Measurements from ENCODE around the gene PHLDB3. TPM values are rescaled to one million over a fixed set of nuclear protein-coding genes. Genes with fewer than 3 reads are reported as not detected.

Gene PHLDB3
- total RNA-seq, 1 donor from 2014 or later, result 35.3 TPM

DNA sequence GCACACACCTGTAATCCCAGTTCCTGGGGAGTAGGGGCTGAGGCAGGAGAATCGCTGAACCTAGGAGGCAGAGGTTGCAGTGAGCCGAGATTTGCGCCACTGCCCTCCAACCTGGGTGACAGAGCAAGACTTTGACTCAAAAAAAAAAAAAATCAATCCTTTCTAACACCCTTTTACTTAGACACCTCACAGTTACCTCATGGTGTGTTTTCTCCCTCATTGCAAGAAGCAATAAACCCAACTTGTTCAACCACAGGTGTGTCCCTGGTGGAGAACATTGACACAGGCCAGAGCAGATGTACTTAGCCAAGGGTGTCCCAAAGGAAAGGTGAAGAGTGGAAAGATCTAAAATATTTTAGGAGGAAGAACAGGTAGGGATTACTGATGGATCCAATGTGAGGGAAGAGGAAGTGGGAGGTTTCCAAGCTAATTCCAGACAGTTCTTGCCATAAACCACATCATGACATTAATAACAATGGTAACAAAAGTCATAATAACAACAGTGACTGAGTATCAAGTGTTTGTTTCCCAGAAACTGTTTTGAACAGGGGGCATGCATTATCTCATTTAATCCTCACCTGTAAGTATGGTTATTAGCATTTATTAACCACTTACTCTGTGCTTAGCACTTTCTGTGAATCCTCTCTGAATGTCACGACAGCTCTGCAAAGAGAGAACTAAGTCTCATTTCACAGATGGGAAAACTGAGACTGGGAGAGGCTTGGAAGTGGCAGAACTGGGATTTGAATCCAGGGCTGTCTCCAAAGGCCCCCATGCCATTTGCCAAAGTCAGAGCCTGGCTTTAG lies 36.0 kb downstream of the PHLDB3 start:
- no peak for DNase-seq (ENCODE audit: low spot score)

- no peak for DNase-seq (ENCODE audit: low spot score)
These were observed 36.8 kb downstream of the PHLDB3 start for GRCh38 chr19:43467730-43468129.

DNA sequence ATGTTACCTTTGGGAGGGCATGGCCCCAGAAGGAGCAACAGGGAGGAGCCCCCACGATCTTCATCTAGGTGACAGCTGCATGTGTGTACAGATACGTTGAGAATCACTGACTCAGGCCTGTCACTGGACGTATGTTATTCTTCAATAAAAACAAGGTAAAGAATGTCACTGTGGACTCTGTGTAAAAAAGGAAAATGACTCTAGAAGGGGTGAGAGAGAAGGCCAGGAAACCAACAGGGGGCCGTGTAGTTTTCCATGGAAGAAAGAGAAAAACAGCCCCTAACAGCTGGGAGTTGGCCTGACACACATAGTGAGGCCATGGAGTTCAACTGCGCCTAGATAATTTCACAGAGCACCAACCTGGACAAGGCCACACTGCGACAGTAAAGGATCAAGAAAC lies 37.3 kb downstream of the PHLDB3 start:
- DNase-seq (ENCODE audit: low spot score), result no peak

- no peak for DNase-seq (ENCODE audit: low spot score)
These were observed 37.8 kb downstream of the PHLDB3 start for GRCh38 chr19:43466793-43467192.

GRCh38 chr19:43465468-43466120 lies 39.0 kb downstream of the PHLDB3 start, which contains the start of gene LYPD3:
Gene LYPD3, minus strand, starts transcription at chr19:43465608. Its CDS starts 37 bp downstream, at chr19:43465571.
- no peak for DNase-seq (ENCODE audit: low spot score)

GRCh38 chr19:43464134-43464775 lies 40.3 kb downstream of the PHLDB3 start:
- DNase-seq (ENCODE audit: low spot score), result peak; percentile 78

DNA sequence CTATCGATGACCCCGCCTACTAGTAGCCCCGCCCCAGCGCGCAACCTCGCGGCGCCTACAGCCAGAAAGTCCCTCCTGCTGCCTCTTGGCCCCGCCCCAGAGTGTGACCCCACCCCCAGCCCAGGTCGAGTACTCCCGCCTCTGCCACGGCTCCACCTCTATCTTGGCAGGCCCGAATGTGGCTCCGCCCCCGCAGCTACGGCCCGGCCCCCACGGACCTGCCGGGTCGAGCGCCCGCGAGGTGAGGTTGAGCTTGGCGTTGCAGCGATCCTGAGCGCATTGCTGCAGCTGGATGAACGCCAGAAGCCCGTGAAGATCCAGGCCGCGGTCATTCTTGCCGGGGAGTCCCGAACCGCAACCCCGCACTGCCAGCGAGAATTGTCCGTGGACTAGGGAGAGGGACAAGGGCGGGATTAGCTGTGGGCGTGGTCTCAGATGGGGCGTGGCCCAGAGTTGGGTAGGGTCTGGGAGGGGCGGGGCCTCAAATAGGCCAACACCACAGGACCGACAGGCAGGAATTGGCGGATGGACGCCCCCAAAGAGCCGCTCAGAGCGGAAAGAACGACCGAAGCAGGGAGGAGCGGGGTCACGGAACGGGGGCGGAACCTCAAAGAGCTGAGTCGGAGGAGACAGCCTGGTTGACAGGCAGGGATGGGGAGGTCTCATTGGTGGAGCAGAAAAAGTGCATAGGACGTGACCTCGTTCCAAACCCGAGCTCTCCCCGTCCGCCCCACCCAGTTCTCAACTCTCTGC lies 41.0 kb downstream of the PHLDB3 start:
- DNase-seq (ENCODE audit: low spot score), result peak; percentile 98

DNA sequence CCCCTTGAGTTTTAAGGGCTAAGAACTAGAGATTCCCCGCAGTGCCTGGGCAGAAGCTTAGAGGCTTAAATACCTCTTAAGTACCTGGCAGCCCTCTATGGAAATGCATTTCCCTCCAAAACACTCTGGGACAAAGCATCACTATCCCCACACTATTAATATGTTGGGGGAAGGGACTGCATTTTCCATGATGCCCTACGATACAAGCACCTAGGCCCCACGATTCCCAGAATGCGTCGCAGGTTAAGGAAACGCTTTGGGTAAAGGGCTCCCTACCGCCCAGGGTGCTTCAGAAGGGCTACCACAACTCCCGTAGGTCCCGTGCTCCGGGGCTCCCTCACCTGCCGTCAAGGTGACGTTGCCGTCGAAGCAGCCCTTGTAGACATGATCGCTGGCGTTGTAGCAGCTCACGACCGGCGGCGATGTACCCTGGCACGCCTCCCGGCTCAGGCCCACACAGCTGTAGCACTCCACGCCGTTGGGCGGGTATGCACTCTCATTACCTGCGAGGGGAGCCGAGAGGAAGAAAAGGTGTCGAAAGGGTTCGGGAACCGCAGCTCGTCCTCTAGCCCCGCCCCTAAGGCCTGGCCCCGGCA lies 41.7 kb downstream of the PHLDB3 start:
- DNase-seq (ENCODE audit: low spot score), result no peak

DNA sequence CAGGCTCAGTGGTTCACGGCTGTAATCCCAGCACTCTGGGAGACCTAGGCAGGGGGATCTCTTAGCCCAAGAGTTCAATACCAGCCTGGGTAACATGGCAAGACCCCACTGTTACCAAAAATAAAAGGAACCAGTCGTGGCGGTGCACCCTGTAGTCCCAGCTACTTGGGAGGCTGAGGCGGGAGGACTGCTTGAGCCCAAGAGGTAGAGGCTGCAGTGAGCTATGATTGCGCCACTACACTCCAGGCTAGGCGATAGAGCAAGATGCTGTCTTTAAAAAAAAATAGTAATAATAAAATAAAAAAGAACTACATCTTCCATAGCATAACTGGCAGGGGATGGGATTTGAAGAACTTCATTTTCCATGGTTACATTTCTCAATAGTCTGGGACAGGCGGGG lies 42.2 kb downstream of the PHLDB3 start:
- DNase-seq (ENCODE audit: low spot score), result no peak

DNA sequence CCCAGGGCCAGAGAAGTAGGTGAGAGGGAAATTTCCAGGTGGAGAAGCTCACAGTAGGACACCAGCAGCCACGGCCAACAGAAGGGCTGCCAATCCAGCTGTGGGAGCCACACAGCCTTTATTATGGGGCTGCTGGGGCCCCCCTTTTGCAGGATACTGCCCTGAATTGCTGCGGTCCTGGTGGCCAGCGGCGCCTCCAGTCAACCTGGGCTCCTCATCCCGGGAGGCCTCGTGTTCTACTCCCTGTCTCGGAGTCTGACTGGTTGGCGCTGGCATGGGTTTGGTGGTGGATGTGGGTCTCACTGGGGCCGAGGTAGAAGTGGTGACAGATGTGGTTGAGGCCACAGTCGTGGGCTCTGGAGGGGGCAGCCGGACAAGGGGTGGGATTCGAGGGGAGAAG lies 43.2 kb downstream of the PHLDB3 start:
- DNase-seq (ENCODE audit: low spot score), result no peak

DNA sequence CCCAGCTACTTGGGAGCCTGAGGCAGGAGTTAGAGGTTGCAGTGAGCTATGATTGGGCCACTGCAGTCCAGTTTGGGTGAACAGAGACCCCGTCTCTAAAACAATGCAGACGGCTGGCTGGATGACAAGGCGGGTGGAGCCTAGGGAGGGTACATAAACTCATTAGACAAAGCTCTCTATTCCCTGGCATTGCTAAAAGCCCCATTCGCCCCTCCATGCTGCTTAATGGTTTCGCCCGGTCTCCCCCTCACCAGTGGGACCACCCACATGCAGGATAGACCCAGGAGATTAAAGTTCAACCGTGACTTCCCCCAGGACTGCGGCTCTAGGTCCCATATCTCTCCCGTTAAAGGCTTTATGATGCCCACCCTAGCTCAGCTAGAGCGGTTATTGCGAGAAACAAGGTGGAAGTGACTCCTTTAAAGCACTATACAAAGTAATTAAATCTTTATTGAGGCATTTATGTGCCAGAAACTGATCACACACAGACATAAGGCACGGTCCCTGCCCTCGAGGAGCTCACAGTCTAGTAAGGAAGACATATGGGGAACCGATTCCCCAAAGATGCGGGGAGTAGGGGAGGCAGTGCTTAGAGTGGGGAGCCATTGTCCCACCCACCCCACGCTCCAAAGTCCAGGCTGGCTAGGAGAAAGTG lies 44.1 kb downstream of the PHLDB3 start:
- DNase-seq (ENCODE audit: low spot score), result no peak

GRCh38 chr19:43457809-43458208 lies 46.7 kb downstream of the PHLDB3 start:
- no peak for DNase-seq (ENCODE audit: low spot score)

DNA sequence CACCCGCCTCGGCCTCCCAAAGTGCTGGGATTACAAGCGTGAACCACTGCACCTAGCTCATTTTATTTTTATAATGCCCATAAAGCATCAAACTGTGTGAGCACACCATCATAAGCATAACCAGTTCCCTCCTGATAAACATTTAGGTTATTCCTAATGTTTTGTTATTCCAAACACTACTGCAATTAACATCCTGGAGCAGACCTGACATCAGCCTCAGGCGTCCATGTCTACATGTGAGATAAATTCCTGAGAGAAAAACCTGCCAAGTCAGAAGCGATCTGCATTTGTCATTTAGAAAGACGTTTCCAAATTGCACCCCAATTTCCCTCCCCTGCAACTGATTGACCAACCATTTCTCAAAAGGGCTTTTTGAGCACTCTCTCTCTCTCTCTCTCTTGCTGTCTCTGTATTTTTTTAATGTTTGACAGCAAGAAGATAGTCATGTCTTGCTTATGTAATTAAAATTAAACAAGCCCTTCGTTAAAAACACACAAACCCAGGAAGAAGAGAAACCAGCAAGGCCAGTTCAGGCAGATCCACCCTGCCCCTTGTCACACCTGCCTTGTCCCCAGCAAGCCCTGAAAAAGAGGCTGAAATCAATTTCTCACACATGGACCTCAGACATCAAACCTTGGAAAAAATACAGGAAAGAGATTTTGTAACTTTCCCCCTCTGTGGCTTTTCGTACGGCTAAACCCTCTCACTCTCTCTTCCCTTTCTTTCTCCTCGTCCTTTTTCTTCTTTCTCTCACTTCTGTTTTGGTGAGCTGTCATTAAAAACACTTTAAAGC lies 49.0 kb downstream of the PHLDB3 start:
- peak; percentile 22 for DNase-seq (ENCODE audit: low spot score)

- DNase-seq (ENCODE audit: low spot score), result no peak
These were observed 50.5 kb downstream of the PHLDB3 start for GRCh38 chr19:43454031-43454430.

DNA sequence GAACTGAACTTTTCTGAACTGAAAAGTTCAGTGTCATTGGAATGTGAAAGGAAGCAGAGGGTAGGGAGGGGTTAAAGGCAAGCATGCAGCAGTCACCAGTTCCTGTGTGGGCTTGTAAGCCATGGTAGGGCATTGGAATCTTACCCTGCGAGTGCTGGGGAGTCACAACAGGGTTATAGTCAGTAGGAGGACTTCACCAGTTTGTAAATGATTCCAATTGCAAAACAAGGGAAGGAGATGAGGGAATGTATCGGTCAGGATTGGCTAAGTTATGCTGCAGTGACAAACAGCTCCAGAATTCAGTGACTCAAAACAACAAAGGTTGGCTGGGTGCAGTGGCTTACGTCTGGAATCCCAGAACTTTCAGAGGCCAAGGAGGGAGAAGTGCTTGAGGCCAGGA lies 52.0 kb downstream of the PHLDB3 start:
- no peak for DNase-seq (ENCODE audit: low spot score)

DNA sequence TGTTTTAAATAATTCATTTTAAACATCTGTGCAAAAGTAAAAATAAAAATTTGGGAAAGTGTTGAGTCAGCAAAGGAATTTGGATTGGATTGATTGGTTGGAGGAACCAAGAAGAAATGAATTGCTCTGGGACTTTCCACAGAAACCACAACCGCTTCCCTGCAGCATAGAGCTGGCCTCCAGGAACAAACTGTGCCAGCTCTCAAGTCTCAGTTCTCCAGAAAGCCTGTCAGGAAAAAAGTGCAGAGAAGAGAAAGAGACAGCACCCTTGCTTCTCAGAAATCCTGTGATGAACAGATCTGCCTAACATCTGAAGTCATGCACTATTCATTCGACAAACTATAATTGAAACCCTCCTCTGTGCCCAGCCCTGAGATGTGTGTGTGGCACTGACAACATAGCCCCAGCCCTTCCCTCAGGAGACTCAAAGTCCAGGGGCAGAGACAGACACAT lies 54.0 kb downstream of the PHLDB3 start:
- DNase-seq (ENCODE audit: low spot score), result no peak

GRCh38 chr19:43447655-43448054 lies 56.9 kb downstream of the PHLDB3 start:
- no peak for DNase-seq (ENCODE audit: low spot score)

DNA sequence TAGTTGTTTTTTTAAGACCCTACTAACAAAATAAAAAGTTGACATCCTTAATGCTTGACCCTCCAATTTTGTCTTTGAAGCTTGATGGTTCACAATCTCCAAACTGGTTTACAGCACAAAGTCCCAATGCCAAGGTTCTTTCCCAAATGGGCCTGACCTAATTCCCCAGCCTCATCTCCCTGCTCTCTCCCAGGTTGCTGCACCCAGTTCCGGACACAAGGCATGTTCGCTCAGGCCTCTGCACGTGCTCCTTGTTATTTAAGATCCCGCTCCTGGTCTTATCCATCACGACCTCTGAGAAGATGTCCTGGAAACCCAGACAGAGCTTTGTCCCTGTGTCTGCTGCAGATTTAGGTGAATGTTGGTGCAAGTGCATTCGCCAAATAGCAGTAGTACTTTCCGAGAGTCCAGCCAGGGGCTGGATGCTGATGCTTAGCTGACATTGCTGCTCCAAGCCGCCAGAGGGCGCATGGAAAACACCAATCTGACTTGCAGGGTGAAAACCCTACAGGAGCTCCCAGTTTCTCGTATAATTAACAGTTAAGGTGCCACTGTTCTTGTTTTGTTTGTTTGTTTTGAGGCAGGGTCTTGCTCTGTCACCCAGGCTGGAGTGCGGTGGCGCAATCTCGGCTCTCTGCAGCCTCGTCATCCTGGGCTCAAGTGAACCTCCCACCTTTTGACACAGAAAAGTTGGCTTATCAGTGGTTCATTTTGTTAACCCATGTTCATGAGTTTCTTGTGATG lies 57.6 kb downstream of the PHLDB3 start:
- DNase-seq (ENCODE audit: low spot score), result peak; percentile 81

GRCh38 chr19:43445426-43445825 lies 59.1 kb downstream of the PHLDB3 start:
- no peak for DNase-seq (ENCODE audit: low spot score)
